GM12878 (cell line): Measurements from ENCODE around the gene RPL13A. TPM values are rescaled to one million over a fixed set of nuclear protein-coding genes. Genes with fewer than 3 reads are reported as not detected.

ENCODE experiments used
- ATAC-seq: fragments of 200-7000 bp; cut with Tn5 transposase; 3 replicates; pipeline ENCODE4 v1.9.1; 2020; ENCODE audit warnings: mild to moderate bottlenecking, moderate library complexity
- BruUV-seq: library from RNA; stranded (reverse); fragments of 400-500 nt; replicated peaks from 2 replicates; lab custom pipeline; 2021; lab: Mats Ljungman, UMichigan
- CTCF ChIA-PET: fragments of 300-600 bp; sonication (Branson Sonifier 250); formaldehyde crosslinking; extraction: SDS; loops from one replicate; lab custom pipeline; 2021; ENCODE audit warnings: inconsistent platforms; lab: Yijun Ruan, JAX
- POLR2A ChIA-PET: fragments of 350-600 bp; formaldehyde crosslinking; extraction: SDS; loops from one replicate; lab custom pipeline; 2021; ENCODE audit warnings: inconsistent platforms; lab: Charles Lee
- RAD21 ChIA-PET: fragments of 300-600 bp; sonication (Branson Sonifier 250); formaldehyde crosslinking; loops from one replicate; lab custom pipeline; 2023; ENCODE audit warnings: antibody characterized with exemption; ENCODE audit not compliant: unreplicated experiment; lab: Charles Lee
- SMC1A ChIA-PET: fragments of 300-600 bp; sonication (Branson Sonifier 250); formaldehyde crosslinking; loops from one replicate; lab custom pipeline; 2023; ENCODE audit not compliant: unreplicated experiment, uncharacterized antibody; lab: Charles Lee
- DNase-seq: peaks from one replicate; pipeline ENCODE4 v3.0.0-alpha.2; 2011; ENCODE audit warnings: low read depth, low spot score
- FAIRE-seq: peaks from 3 replicates; lab custom pipeline; 2011; peaks lifted over from hg19 to GRCh38; lab: Jason Lieb, UNC
- H2AFZ ChIP-seq: 2 replicates; pipeline ENCODE4 v1.6.0; 2011; ENCODE audit warnings: low read depth, low read length, control low read depth; ENCODE audit not compliant: control insufficient read depth
- H3K27ac ChIP-seq: 2 replicates; pipeline ENCODE4 v1.5.1; 2011; ENCODE audit warnings: control low read depth; ENCODE audit not compliant: control insufficient read depth, insufficient read depth
- H3K27me3 ChIP-seq, 2 experiments: replicated peaks in 1 of 2; 2 replicates each; pipeline versions ENCODE4 v1.6.0 to v1.6.1; 2011; ENCODE audit warnings: low read length in 1 of 2; ENCODE audit not compliant: control insufficient read depth in 2 of 2, insufficient read depth in 2 of 2
- H3K36me3 ChIP-seq, 2 experiments: 2 replicates each; pipeline ENCODE4 v1.5.1; 2011; ENCODE audit warnings: low read length in 1 of 2; ENCODE audit not compliant: control insufficient read depth in 2 of 2, insufficient read depth in 2 of 2
- H3K4me1 ChIP-seq: 2 replicates; pipeline ENCODE4 v1.6.1; 2011; ENCODE audit warnings: mild to moderate bottlenecking, low read length, moderate library complexity, mixed read lengths; ENCODE audit not compliant: control insufficient read depth, insufficient read depth
- H3K4me2 ChIP-seq: 2 replicates; pipeline ENCODE4 v1.6.0; 2011; ENCODE audit warnings: control low read depth; ENCODE audit not compliant: control insufficient read depth, insufficient read depth
- H3K4me3 ChIP-seq: fragments of 200-600 bp; sonication (generic); 2 replicates; pipeline ENCODE4 v1.5.1; 2016
- H3K79me2 ChIP-seq: 2 replicates; pipeline ENCODE4 v1.6.0; 2011; ENCODE audit warnings: low read length; ENCODE audit not compliant: control insufficient read depth, insufficient read depth
- H3K9ac ChIP-seq: 2 replicates; pipeline ENCODE4 v1.8.0; 2011; ENCODE audit warnings: low read length, control low read depth, mixed read lengths; ENCODE audit not compliant: control insufficient read depth, insufficient read depth
- H3K9me3 ChIP-seq: replicated peaks from 3 replicates; pipeline ENCODE4 v1.5.1; 2011; ENCODE audit warnings: mild to moderate bottlenecking, low read length; ENCODE audit not compliant: control insufficient read depth, insufficient read depth
- H4K20me1 ChIP-seq: 2 replicates; pipeline ENCODE4 v1.6.0; 2011; ENCODE audit not compliant: control insufficient read depth, insufficient read depth
- ASH2L ChIP-seq: fragments of 300-600, 200-600 bp; sonication (generic); IDR thresholded peaks from 2 replicates; pipeline ENCODE4 v1.6.1; 2017; ENCODE audit warnings: low read depth, mild to moderate bottlenecking, borderline replicate concordance
- BHLHE40 ChIP-seq, 2 experiments: fragments of 450-650 bp in 1 of 2; IDR thresholded peaks; 2 replicates each; pipeline ENCODE4 v1.6.1; 2011 to 2017; ENCODE audit warnings: low read depth in 2 of 2, borderline replicate concordance in 1 of 2, improper control_type of control experiment in 1 of 2, low read length in 1 of 2, mild to moderate bottlenecking in 1 of 2
- MEF2A ChIP-seq: IDR thresholded peaks from 2 replicates; pipeline ENCODE4 v1.6.1; 2011; ENCODE audit warnings: low read depth, mild to moderate bottlenecking, low read length, moderate library complexity; ENCODE audit not compliant: insufficient read depth
- MYC ChIP-seq: IDR thresholded peaks from 2 replicates; pipeline ENCODE4 v1.6.1; 2011; ENCODE audit warnings: mild to moderate bottlenecking, low read length, moderate library complexity, inconsistent platforms; ENCODE audit not compliant: insufficient read depth, insufficient replicate concordance, insufficient read length, severe bottlenecking
- RELA ChIP-seq: fragments of 450-650 bp; IDR thresholded peaks from 2 replicates; pipeline ENCODE4 v1.8.0; 2014; ENCODE audit warnings: borderline replicate concordance; ENCODE audit not compliant: partially characterized antibody
- SIN3A ChIP-seq: IDR thresholded peaks from 2 replicates; pipeline ENCODE4 v1.6.1; 2012; ENCODE audit warnings: low read depth, low read length, improper control_type of control experiment
- SMAD5 ChIP-seq: IDR thresholded peaks from 2 replicates; pipeline ENCODE4 v1.6.1; 2016; ENCODE audit warnings: antibody characterized with exemption, low read depth
- TCF3 ChIP-seq: IDR thresholded peaks from 2 replicates; pipeline ENCODE4 v1.6.1; 2012; ENCODE audit warnings: low read depth, mild to moderate bottlenecking, low read length, borderline replicate concordance; ENCODE audit not compliant: insufficient read depth
- ZNF622 ChIP-seq: fragments of 450-650 bp; IDR thresholded peaks from 2 replicates; pipeline ENCODE4 v1.6.1; 2017; ENCODE audit warnings: mild to moderate bottlenecking, inconsistent platforms
- WGBS: methylation state at CpG from one replicate; pipeline ENCODE4 v1.1.6; 2016; ENCODE audit warnings: low lambda C conversion rate; ENCODE audit not compliant: insufficient replicate concordance, insufficient coverage; ENCODE audit errors: missing lambda C conversion rate; 5-methylcytosine and 5-hydroxymethylcytosine counted together
- in situ Hi-C: fragments of 300-500 bp; cut with MboI; formaldehyde crosslinking; loops from 9 replicates; pipeline ENCODE4 v1.14.3; 2018; ENCODE audit warnings: mixed read lengths
- intact Hi-C: fragments of 100-400 bp; cut with micrococcal nuclease; formaldehyde crosslinking; loops from one replicate; pipeline ENCODE4 v1.14.2; 2022; ENCODE audit not compliant: unreplicated experiment
- polyA plus RNA-seq, 11 experiments: library from polyadenylated mRNA; depleted of rRNA in 4 of 11; unstranded in 6 of 11; stranded (reverse) in 5 of 11; fragments of >200 nt; fragmentation: Nextera tagmentation in 4 of 11; fragmentation: Illumina TruSeq in 1 of 11; extraction: Ambion mirVana in 4 of 11; extraction: Trizol in 1 of 11; gene quantifications; 1 replicate in 1 of 11; 2 replicates in 10 of 11; pipeline versions ENCODE4 v1.2.1 to v1.2.3, GENCODE V29; 2011 to 2016; ENCODE audit warnings: inconsistent platforms in 2 of 11, missing spikeins in 2 of 11, low read depth in 1 of 11
- total RNA-seq, 4 experiments: library from RNA; depleted of rRNA in 3 of 4; stranded (reverse); fragments of >200 nt in 3 of 4; fragmentation: Illumina TruSeq in 1 of 4; extraction: Trizol in 1 of 4; gene quantifications; 2 replicates each; pipeline versions ENCODE4 v1.2.1 to v1.2.3, GENCODE V29; 2013 to 2021
- TF ChIP-seq, protein P1 (sequence below): IDR thresholded peaks from 2 replicates; pipeline ENCODE4 v1.6.1; 2011; ENCODE audit warnings: borderline replicate concordance, low read depth, mild to moderate bottlenecking, moderate library complexity, mixed read lengths, low read length; ENCODE audit not compliant: insufficient read depth; ENCODE audit errors: extremely low read length
- TF ChIP-seq, protein P2 (sequence below): IDR thresholded peaks from 2 replicates; pipeline ENCODE4 v1.6.1; 2011; ENCODE audit warnings: mild to moderate bottlenecking, low read depth, low read length, moderate library complexity; ENCODE audit not compliant: insufficient replicate concordance
- TF ChIP-seq, protein P3 (sequence below): fragments of 450-650 bp; IDR thresholded peaks from 2 replicates; pipeline ENCODE4 v1.6.1; 2017; ENCODE audit warnings: antibody characterized with exemption, mild to moderate bottlenecking, moderate library complexity
- TF ChIP-seq, protein P4 (sequence below): fragments of 450-650 bp; IDR thresholded peaks from 2 replicates; pipeline ENCODE4 v1.6.1; 2017; ENCODE audit warnings: borderline replicate concordance
- TF ChIP-seq, protein P5 (sequence below): fragments of 150-350 bp; IDR thresholded peaks from 2 replicates; pipeline ENCODE4 v1.6.1; 2014; ENCODE audit warnings: mild to moderate bottlenecking, low read depth, low read length

RPL13A gene
- total and polyA plus RNA-seq, 10 of the 15 experiments (the other 5 are each of a cell fraction or from before 2014, with no cell fraction given) = 1,426 to 8,961 (median 4,266) TPM

DNA sequence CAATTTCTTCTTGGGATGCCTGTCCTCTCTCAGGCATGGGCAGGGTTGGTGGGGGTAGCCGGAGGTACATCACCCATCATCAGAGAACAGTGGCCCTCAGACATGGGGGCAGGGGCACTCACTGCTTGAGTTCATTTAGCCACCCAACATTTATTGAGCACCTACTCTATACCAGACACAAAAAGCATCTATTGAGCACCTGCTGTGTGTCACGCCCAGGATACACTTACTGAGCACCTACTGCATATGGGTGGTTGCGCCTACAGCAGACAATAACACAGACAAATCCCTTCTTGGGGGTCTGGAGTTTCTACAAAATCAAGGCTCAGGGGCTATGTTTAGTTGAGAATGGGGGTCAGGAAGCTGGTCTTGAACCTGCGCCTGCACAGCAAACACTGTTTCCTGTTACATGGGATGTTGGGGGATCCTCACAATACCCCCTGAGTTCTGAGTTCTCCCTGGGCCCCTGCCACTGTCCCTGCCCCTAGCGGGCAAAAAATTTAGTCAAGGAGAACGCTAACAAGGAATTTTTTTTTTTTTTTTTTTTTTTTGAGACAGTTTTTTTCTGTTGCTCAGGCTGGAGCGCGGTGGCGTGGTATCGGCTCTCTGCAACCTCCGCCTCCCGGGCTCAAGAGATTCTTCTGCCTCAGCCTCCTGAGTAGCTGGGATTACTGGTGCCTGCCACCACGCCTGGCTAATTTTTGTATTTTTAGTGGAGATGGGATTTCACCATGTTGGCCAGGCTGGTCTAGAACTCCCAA is 52.0 kb downstream of the RPL13A start:
- CTCF ChIA-PET = no interaction called here
- intact Hi-C loops = no loop called here
- no peak for FAIRE-seq
- POLR2A ChIA-PET = interaction anchor here (1.1 kb wide), 1 partner anchor 125 kb away, joined by 5 read pairs; no protein-coding TSS in a partner anchor
- RAD21 ChIA-PET = no interaction called here
- no peak for ATAC-seq
- Histone ChIP-seq H3K4me2 (no peak overlapping the region), H3K27ac (no peak overlapping the region), H3K27me3 (peaks cover 2 to 4% of the 10 kb centered on the region in 2 experiments; a peak in 2 of 4 replicates), H3K4me1 (peaks cover 6% of the 10 kb centered on the region), H3K4me3 (no peak overlapping the region), H3K36me3 (no peaks in the 10 kb centered on the region), H4K20me1 (no peaks in the 10 kb centered on the region), H3K9me3 (no peaks in the 10 kb centered on the region), H3K79me2 (no peaks in the 10 kb centered on the region), H3K9ac (no peak overlapping the region), H2AFZ (no peak overlapping the region)
- 77% methylated on average over 10 of the region's 13 CpGs for WGBS
- no TSS peak for BruUV-seq
- in situ Hi-C loops = no loop called here
- DNase-seq = no peak
- SMC1A ChIA-PET = no interaction called here
- TF ChIP-seq, protein P1, sequence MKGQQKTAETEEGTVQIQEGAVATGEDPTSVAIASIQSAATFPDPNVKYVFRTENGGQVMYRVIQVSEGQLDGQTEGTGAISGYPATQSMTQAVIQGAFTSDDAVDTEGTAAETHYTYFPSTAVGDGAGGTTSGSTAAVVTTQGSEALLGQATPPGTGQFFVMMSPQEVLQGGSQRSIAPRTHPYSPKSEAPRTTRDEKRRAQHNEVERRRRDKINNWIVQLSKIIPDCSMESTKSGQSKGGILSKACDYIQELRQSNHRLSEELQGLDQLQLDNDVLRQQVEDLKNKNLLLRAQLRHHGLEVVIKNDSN = no peak
- TF ChIP-seq, protein P2, sequence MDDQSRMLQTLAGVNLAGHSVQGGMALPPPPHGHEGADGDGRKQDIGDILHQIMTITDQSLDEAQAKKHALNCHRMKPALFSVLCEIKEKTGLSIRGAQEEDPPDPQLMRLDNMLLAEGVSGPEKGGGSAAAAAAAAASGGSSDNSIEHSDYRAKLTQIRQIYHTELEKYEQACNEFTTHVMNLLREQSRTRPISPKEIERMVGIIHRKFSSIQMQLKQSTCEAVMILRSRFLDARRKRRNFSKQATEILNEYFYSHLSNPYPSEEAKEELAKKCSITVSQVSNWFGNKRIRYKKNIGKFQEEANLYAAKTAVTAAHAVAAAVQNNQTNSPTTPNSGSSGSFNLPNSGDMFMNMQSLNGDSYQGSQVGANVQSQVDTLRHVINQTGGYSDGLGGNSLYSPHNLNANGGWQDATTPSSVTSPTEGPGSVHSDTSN = no peak
- TF ChIP-seq TCF3 = no peak
- no peak for TF ChIP-seq RELA
- no peak for TF ChIP-seq MYC
- no peak for TF ChIP-seq BHLHE40 (IDR thresholded peaks at IDR 0.05; ENCODE audit: borderline replicate concordance in 1 of 2, low read depth in 2 of 2, low read length in 1 of 2)
- TF ChIP-seq ZNF622 = no peak
- TF ChIP-seq, protein P3, sequence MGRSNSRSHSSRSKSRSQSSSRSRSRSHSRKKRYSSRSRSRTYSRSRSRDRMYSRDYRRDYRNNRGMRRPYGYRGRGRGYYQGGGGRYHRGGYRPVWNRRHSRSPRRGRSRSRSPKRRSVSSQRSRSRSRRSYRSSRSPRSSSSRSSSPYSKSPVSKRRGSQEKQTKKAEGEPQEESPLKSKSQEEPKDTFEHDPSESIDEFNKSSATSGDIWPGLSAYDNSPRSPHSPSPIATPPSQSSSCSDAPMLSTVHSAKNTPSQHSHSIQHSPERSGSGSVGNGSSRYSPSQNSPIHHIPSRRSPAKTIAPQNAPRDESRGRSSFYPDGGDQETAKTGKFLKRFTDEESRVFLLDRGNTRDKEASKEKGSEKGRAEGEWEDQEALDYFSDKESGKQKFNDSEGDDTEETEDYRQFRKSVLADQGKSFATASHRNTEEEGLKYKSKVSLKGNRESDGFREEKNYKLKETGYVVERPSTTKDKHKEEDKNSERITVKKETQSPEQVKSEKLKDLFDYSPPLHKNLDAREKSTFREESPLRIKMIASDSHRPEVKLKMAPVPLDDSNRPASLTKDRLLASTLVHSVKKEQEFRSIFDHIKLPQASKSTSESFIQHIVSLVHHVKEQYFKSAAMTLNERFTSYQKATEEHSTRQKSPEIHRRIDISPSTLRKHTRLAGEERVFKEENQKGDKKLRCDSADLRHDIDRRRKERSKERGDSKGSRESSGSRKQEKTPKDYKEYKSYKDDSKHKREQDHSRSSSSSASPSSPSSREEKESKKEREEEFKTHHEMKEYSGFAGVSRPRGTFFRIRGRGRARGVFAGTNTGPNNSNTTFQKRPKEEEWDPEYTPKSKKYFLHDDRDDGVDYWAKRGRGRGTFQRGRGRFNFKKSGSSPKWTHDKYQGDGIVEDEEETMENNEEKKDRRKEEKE = no peak
- TF ChIP-seq, protein P4, sequence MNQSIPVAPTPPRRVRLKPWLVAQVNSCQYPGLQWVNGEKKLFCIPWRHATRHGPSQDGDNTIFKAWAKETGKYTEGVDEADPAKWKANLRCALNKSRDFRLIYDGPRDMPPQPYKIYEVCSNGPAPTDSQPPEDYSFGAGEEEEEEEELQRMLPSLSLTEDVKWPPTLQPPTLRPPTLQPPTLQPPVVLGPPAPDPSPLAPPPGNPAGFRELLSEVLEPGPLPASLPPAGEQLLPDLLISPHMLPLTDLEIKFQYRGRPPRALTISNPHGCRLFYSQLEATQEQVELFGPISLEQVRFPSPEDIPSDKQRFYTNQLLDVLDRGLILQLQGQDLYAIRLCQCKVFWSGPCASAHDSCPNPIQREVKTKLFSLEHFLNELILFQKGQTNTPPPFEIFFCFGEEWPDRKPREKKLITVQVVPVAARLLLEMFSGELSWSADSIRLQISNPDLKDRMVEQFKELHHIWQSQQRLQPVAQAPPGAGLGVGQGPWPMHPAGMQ = no peak
- no peak for TF ChIP-seq SMAD5
- TF ChIP-seq ASH2L = no peak
- no peak for TF ChIP-seq MEF2A
- TF ChIP-seq SIN3A = no peak
- TF ChIP-seq, protein P5, sequence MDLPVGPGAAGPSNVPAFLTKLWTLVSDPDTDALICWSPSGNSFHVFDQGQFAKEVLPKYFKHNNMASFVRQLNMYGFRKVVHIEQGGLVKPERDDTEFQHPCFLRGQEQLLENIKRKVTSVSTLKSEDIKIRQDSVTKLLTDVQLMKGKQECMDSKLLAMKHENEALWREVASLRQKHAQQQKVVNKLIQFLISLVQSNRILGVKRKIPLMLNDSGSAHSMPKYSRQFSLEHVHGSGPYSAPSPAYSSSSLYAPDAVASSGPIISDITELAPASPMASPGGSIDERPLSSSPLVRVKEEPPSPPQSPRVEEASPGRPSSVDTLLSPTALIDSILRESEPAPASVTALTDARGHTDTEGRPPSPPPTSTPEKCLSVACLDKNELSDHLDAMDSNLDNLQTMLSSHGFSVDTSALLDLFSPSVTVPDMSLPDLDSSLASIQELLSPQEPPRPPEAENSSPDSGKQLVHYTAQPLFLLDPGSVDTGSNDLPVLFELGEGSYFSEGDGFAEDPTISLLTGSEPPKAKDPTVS = no peak
